OCI-LY1 (cell line): Measurements from ENCODE around the gene PCDH15.

Experiments
- H2AFZ ChIP-seq: fragments of 200-600 bp; sonication (generic), shearing (Covaris generic); 2 replicates; pipeline ENCODE4 v1.6.0; 2014; ENCODE audit warnings: antibody characterized with exemption, mild to moderate bottlenecking, low read length
- H3F3A ChIP-seq: fragments of 200-600 bp; sonication (generic), shearing (Covaris generic); 2 replicates; pipeline ENCODE4 v1.6.0; 2014; ENCODE audit warnings: mild to moderate bottlenecking, antibody characterized with exemption, low read length, moderate library complexity; ENCODE audit not compliant: insufficient read depth
- H3K27ac ChIP-seq: fragments of 200-600 bp; sonication (generic); 2 replicates; pipeline ENCODE4 v1.5.1; 2014; ENCODE audit warnings: low read length, mixed run types, mild to moderate bottlenecking, low read depth; ENCODE audit not compliant: poor library complexity, severe bottlenecking
- H3K27me3 ChIP-seq: fragments of 200-600 bp; sonication (generic); 2 replicates; pipeline ENCODE4 v1.6.0; 2014; ENCODE audit warnings: antibody characterized with exemption, mild to moderate bottlenecking, low read length, moderate library complexity; ENCODE audit not compliant: insufficient read depth
- H3K36me3 ChIP-seq: fragments of 200-600 bp; sonication (generic); 2 replicates; pipeline ENCODE4 v1.6.1; 2014; ENCODE audit warnings: mild to moderate bottlenecking, antibody characterized with exemption, low read length, moderate library complexity, mixed read lengths; ENCODE audit not compliant: insufficient read depth
- H3K4me1 ChIP-seq: fragments of 200-600 bp; sonication (generic); 2 replicates; pipeline ENCODE4 v1.5.1; 2014; ENCODE audit warnings: mild to moderate bottlenecking, low read length, moderate library complexity; ENCODE audit not compliant: insufficient read depth, severe bottlenecking
- H3K4me2 ChIP-seq: fragments of 200-600 bp; sonication (generic), shearing (Covaris generic); 2 replicates; pipeline ENCODE4 v1.6.1; 2014; ENCODE audit warnings: low read length
- H3K4me3 ChIP-seq: fragments of 200-600 bp; sonication (generic); 2 replicates; pipeline ENCODE4 v1.5.1; 2014; ENCODE audit warnings: low read length, low read depth, mild to moderate bottlenecking, mixed read lengths; ENCODE audit not compliant: poor library complexity, severe bottlenecking
- H3K79me2 ChIP-seq: fragments of 200-600 bp; shearing (Covaris generic); 2 replicates; pipeline ENCODE4 v1.6.1; 2016; ENCODE audit warnings: mixed run types, low read length, mixed read lengths; ENCODE audit not compliant: insufficient read depth
- H3K9ac ChIP-seq: fragments of 200-600 bp; sonication (generic), shearing (Covaris generic); 2 replicates; pipeline ENCODE4 v1.6.1; 2014; ENCODE audit warnings: mild to moderate bottlenecking, low read length, mixed read lengths
- H3K9me2 ChIP-seq: fragments of 200-600 bp; sonication (generic), shearing (Covaris generic); 2 replicates; pipeline ENCODE4 v1.6.1; 2014; ENCODE audit warnings: low read depth, mild to moderate bottlenecking, low read length, mixed read lengths
- H3K9me3 ChIP-seq: fragments of 200-600 bp; shearing (Covaris generic); 2 replicates; pipeline ENCODE4 v1.6.1; 2014; ENCODE audit warnings: low read length, mixed read lengths
- H4K20me1 ChIP-seq: fragments of 200-600 bp; sonication (generic), shearing (Covaris generic); 2 replicates; pipeline ENCODE4 v1.6.0; 2016; ENCODE audit warnings: mild to moderate bottlenecking, low read length; ENCODE audit not compliant: insufficient read depth
- CTCF ChIP-seq: fragments of 200-600 bp; sonication (generic), shearing (Covaris generic); IDR thresholded peaks from 2 replicates; pipeline ENCODE4 v1.5.1; 2017; ENCODE audit warnings: mild to moderate bottlenecking, antibody characterized with exemption, low read length, moderate library complexity, mixed read lengths
- EZH2 ChIP-seq: fragments of 200-600 bp; sonication (generic), shearing (Covaris generic); IDR thresholded peaks from 2 replicates; pipeline ENCODE4 v1.8.0; 2017; ENCODE audit warnings: borderline replicate concordance, mixed run types, mild to moderate bottlenecking, antibody characterized with exemption, low read length, moderate library complexity, mixed read lengths

The PCDH15 gene

GRCh38 chr10:54620352-54620751, 180.7 kb downstream of the PCDH15 start:
- H3K4me2 ChIP-seq = no peak overlapping the region
- H3K9me3 ChIP-seq = no peaks in the 10 kb centered on the region
- H3K9ac ChIP-seq = no peak overlapping the region
- H3K9me2 ChIP-seq = no peaks in the 10 kb centered on the region
- H3K4me1 ChIP-seq = no peaks in the 10 kb centered on the region
- no peaks in the 10 kb centered on the region for H4K20me1 ChIP-seq
- H3K27ac ChIP-seq = no peak overlapping the region
- H3K27me3 ChIP-seq = no peaks in the 10 kb centered on the region
- H2AFZ ChIP-seq = no peak overlapping the region
- TF ChIP-seq CTCF = no peak
- TF ChIP-seq EZH2 = no peak
- no peaks in the 10 kb centered on the region for H3F3A ChIP-seq
- no peaks in the 10 kb centered on the region for H3K79me2 ChIP-seq
- H3K4me3 ChIP-seq = no peak overlapping the region
- no peaks in the 10 kb centered on the region for H3K36me3 ChIP-seq

- H3K79me2 ChIP-seq = no peaks in the 10 kb centered on the region
- no peaks in the 10 kb centered on the region for H4K20me1 ChIP-seq
- H3K4me3 ChIP-seq = no peak overlapping the region
- H3K9ac ChIP-seq = no peak overlapping the region
- no peak for TF ChIP-seq EZH2
- TF ChIP-seq CTCF = no peak
- H3K36me3 ChIP-seq = no peaks in the 10 kb centered on the region
- no peaks in the 10 kb centered on the region for H3K27me3 ChIP-seq
- H3K9me3 ChIP-seq = no peaks in the 10 kb centered on the region
- no peaks in the 10 kb centered on the region for H3K4me1 ChIP-seq
- H3F3A ChIP-seq = no peaks in the 10 kb centered on the region
- H3K27ac ChIP-seq = no peak overlapping the region
- H3K4me2 ChIP-seq = no peak overlapping the region
- H2AFZ ChIP-seq = no peak overlapping the region
- no peaks in the 10 kb centered on the region for H3K9me2 ChIP-seq
Observed at GRCh38 chr10:54614072-54614471, 187.0 kb downstream of the PCDH15 start.

- H3K9me2 ChIP-seq = no peaks in the 10 kb centered on the region
- H3K79me2 ChIP-seq = no peaks in the 10 kb centered on the region
- H3K4me3 ChIP-seq = no peak overlapping the region
- TF ChIP-seq EZH2 (no peak), CTCF (no peak)
- H3K9me3 ChIP-seq = no peaks in the 10 kb centered on the region
- no peak overlapping the region for H3K27ac ChIP-seq
- H4K20me1 ChIP-seq = no peaks in the 10 kb centered on the region
- H3F3A ChIP-seq = no peaks in the 10 kb centered on the region
- H2AFZ ChIP-seq = no peak overlapping the region
- no peak overlapping the region for H3K9ac ChIP-seq
- no peaks in the 10 kb centered on the region for H3K27me3 ChIP-seq
- no peaks in the 10 kb centered on the region for H3K36me3 ChIP-seq
- no peak overlapping the region for H3K4me2 ChIP-seq
- no peaks in the 10 kb centered on the region for H3K4me1 ChIP-seq
Observed at GRCh38 chr10:54613162-54613561, 187.9 kb downstream of the PCDH15 start.
